AG09319 (cell line): ENCODE data around the gene HTRA2.

Experiments
- DNase-seq: peaks from one replicate; pipeline ENCODE4 v3.0.0-alpha.2; 2010; ENCODE audit warnings: low read depth; ENCODE audit errors: extremely low read depth
- CTCF ChIP-seq: IDR thresholded peaks from 2 replicates; pipeline ENCODE4 v1.5.1; 2011; ENCODE audit warnings: low read depth, mild to moderate bottlenecking, inconsistent platforms, low read length, moderate library complexity

The HTRA2 gene

GRCh38 chr2:74582184-74582583, 52.5 kb downstream of the HTRA2 start:
- no peak for DNase-seq
- no peak for TF ChIP-seq CTCF
